ENCODE data around the gene ASB12.

The ASB12 gene

DNA sequence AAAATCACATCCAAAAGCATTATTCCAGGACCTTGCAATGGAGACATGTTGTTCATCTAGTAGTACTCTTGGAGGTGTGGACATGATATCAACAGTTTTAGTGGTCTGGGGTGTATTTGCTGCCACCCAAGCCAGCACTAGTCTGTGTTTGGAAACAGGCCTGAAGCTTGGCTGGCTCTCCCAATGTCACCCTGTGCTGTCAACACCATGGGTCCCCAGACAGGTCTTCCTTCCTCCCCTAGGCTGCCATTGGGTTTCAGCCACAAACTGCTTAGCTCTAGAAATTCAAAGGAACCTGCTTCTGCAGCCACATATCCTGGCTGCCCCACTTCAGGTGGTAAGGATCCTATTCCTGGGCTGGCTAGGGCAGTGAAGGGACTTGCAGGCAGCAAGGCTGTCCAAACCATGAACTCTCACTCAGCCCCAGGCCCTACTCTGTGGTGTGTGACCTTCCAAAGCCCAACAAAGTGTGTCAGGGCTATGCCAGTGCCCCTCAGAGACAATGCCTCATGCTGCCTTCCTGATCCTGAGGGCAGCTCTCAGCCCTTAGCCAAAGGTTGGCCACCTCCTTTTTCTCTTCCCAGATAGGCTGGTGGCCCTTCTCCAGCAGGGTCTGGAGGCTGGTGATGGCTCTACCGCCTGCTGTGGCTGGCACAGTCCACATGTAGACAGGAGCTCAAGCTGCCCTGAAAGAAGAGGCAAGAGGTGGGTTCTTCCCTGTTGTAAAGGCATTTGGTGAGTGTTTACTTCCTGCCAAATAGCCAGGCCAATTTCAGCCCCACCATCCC lies 43.2 kb downstream of the ASB12 start:
- no peak for DNase-seq

DNA sequence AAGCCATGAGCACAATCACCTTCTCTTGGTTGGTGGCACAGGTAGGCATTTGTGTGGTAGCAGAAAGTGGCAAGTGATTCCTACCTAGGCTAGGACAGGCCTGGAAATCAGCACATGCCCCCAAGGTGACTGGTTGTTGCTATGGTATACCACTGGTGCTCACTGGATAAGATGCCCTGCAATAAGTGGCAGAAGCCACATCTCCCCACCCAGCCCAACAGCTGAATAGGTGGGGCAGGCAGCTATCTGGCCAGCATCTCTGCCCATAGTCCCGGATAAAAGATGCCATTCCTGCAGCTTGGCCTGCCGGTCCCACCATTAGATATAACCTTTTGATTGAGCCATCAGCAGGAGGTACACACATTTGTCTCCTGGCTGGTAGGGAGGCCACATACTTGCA lies 46.0 kb downstream of the ASB12 start:
- DNase-seq, result no peak

DNA sequence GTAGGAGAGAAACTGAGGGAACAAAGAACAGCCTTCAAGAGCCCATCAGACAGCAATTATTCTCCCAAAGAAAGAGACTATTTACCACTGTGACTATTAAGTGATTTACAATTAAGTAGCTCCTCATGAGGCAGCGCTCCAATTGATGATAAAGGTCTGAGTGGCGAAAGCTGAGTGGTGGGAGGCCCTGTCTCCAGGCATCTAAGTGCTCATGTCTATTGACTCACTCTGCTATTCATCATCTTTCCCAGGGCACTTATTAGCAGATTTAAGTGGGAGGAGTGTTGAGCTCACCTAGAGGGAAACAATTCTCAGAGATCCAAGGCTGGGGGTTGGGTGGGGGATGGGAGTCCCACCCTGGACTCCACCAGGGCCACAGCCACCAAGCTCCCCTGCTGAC lies 48.2 kb downstream of the ASB12 start:
- no peak for DNase-seq

DNA sequence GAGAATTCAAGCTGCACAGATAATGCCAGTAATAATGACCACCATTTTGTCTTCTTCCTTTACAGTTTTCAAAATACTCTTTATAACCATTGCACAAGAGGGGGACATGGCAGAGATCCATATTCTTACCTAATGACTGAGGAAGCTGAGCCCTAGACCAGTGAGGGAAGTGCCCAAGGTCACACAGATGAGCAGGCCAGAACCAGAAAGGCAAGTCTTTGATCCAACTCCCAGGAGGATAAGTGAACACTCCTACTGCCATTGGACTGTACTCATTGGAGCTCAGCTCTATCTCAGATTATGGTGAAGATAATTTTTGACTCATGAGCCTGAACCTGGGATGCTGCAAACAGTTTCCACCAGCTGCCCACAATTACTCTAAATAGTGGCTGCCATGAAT lies 53.5 kb downstream of the ASB12 start:
- DNase-seq, result no peak
